Gastrocnemius medialis (tissue), 4 donors: ENCODE data around the gene GPR158. TPM values are rescaled to one million over a fixed set of nuclear protein-coding genes. Genes with fewer than 3 reads are reported as not detected.

Source experiments
- ATAC-seq, 2 donors: fragments of 150-250 bp; one replicate each; pipeline ENCODE4 v1.9.1; 2016
- DNase-seq, 2 donors: peaks; one replicate each; pipeline ENCODE4 v3.0.0-alpha.2; 2019
- H3K27ac ChIP-seq, 4 donors: fragments of 200-600 bp; sonication (generic); 1 replicate in 1 of 4; 2 replicates in 3 of 4; pipeline ENCODE4 v1.5.1; 2016 to 2018; ENCODE audit warnings: mild to moderate bottlenecking in 2 of 4, moderate library complexity in 1 of 4
- H3K27me3 ChIP-seq, 3 donors: fragments of 200-600 bp; sonication (generic) in 2 of 3; 1 replicate in 1 of 3; 2 replicates in 2 of 3; pipeline versions ENCODE4 v1.5.1 to v1.6.0; 2016 to 2019; ENCODE audit warnings: mild to moderate bottlenecking in 1 of 3, moderate library complexity in 1 of 3
- H3K36me3 ChIP-seq, 2 donors: fragments of 200-600 bp; sonication (generic) in 1 of 2; one replicate each; pipeline ENCODE4 v1.5.1; 2017 to 2018
- H3K4me1 ChIP-seq, 2 donors: fragments of 200-600 bp; sonication (generic) in 1 of 2; one replicate each; pipeline ENCODE4 v1.5.1; 2016 to 2017; ENCODE audit warnings: mild to moderate bottlenecking in 2 of 2
- H3K4me3 ChIP-seq, 4 donors: fragments of 200-600 bp; sonication (generic) in 3 of 4; 1 replicate in 1 of 4; 2 replicates in 3 of 4; pipeline ENCODE4 v1.5.1; 2016 to 2019; ENCODE audit warnings: mild to moderate bottlenecking in 2 of 4
- H3K9me3 ChIP-seq, 3 donors: fragments of 200-600 bp; sonication (generic) in 2 of 3; 1 replicate in 1 of 3; 2 replicates in 2 of 3; pipeline ENCODE4 v1.5.1; 2016 to 2019
- POLR2A ChIP-seq, 2 donors: fragments of 450-650 bp; IDR thresholded peaks; one replicate each; pipeline ENCODE4 v1.6.1; 2017; ENCODE audit warnings: antibody characterized with exemption in 2 of 2, mild to moderate bottlenecking in 2 of 2, moderate library complexity in 2 of 2
- in situ Hi-C, 4 donors: fragments of 200-750 bp; cut with MboI; loops; one replicate each; pipeline versions ENCODE4 v1.15.0 to v1.8.0; 2017; ENCODE audit warnings: low sequenced_read_pairs in 4 of 4
- intact Hi-C: fragments of 100-400 bp; cut with DNase I; formaldehyde crosslinking; loops from one replicate; pipeline ENCODE4 v1.15.1; 2023; ENCODE audit warnings: low total_unique reads
- total RNA-seq, 4 donors: library from RNA; depleted of rRNA; stranded (reverse); fragments of >200 nt; gene quantifications; one replicate each; pipeline versions ENCODE4 v1.1.0 to v1.2.3, GENCODE V29; 2016
- TF ChIP-seq, protein P1 (sequence below), 5 experiments: fragments of 450-650 bp in 3 of 5; fragments of 200-600 bp in 2 of 5; sonication (generic) in 2 of 5; IDR thresholded peaks in 4 of 5; conservative IDR thresholded peaks in 1 of 5; 1 replicate in 4 of 5; 2 replicates in 1 of 5; pipeline ENCODE4 v1.5.1; 2016 to 2019; ENCODE audit warnings: antibody characterized with exemption in 5 of 5, mild to moderate bottlenecking in 3 of 5, moderate library complexity in 3 of 5

Gene GPR158
- total RNA-seq, 4 donors from 2014 or later: 0.04 TPM; not detected in 3

DNA sequence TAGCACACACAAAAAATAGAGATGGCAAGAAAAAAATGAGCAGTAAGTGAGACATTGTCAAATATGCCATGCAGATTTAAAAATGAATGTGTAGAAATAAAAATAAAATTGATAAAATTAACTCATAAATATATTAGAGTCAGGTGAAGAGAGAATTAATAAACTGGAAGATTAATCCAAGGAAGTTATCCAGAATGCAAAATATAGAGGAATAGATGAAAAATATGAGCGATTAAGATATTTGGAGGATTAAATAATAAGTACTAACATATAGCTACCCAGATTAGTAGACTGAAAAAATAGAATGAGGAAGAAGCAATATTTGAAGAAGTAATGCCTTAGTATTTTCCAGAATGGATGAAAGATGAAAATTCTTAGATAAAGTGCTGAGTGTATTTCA, 103.4 kb downstream of the GPR158 start:
- H3K27me3 ChIP-seq: no peaks in the 10 kb centered on the region
- no peaks in the 10 kb centered on the region for H3K36me3 ChIP-seq
- intact Hi-C loops: no loop called here
- in situ Hi-C loops: no loop called here
- DNase-seq (no peak), ATAC-seq (no peak)
- TF ChIP-seq, protein P1, sequence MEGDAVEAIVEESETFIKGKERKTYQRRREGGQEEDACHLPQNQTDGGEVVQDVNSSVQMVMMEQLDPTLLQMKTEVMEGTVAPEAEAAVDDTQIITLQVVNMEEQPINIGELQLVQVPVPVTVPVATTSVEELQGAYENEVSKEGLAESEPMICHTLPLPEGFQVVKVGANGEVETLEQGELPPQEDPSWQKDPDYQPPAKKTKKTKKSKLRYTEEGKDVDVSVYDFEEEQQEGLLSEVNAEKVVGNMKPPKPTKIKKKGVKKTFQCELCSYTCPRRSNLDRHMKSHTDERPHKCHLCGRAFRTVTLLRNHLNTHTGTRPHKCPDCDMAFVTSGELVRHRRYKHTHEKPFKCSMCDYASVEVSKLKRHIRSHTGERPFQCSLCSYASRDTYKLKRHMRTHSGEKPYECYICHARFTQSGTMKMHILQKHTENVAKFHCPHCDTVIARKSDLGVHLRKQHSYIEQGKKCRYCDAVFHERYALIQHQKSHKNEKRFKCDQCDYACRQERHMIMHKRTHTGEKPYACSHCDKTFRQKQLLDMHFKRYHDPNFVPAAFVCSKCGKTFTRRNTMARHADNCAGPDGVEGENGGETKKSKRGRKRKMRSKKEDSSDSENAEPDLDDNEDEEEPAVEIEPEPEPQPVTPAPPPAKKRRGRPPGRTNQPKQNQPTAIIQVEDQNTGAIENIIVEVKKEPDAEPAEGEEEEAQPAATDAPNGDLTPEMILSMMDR (IDR thresholded peaks at IDR 0.05 in 4 of 5, conservative IDR thresholded peaks at IDR 0.05 in 1 of 5): no peak
- no peak for TF ChIP-seq POLR2A (IDR thresholded peaks at IDR 0.05)
- no peaks in the 10 kb centered on the region for H3K9me3 ChIP-seq
- no peak overlapping the region for H3K27ac ChIP-seq
- no peaks in the 10 kb centered on the region for H3K4me1 ChIP-seq
- no peak overlapping the region for H3K4me3 ChIP-seq

DNA sequence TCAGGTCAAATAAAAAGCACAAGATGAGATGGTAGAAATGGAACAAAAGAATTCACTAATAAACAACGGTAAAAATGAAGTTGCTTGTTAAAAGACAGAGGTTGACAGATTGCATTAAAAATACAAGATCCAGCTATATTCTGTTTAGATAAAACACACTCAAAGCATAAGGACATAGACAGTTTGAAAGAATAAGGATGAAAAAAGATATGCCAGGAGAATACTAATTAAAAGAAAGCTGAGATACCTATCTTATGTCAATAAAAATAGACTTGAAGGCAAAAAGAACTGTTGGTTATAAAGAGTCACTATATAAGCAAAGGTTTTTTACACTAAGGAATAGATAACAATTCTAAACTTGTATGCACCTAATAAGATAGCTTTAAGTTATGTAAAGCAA, 105.3 kb downstream of the GPR158 start:
- no peaks in the 10 kb centered on the region for H3K4me1 ChIP-seq
- in situ Hi-C loops: no loop called here
- intact Hi-C loops: no loop called here
- no peak for DNase-seq
- no peaks in the 10 kb centered on the region for H3K27me3 ChIP-seq
- H3K4me3 ChIP-seq: no peak overlapping the region
- TF ChIP-seq, protein P1 (IDR thresholded peaks at IDR 0.05 in 4 of 5, conservative IDR thresholded peaks at IDR 0.05 in 1 of 5): no peak
- TF ChIP-seq POLR2A (IDR thresholded peaks at IDR 0.05): no peak
- H3K27ac ChIP-seq: no peak overlapping the region
- no peaks in the 10 kb centered on the region for H3K9me3 ChIP-seq
- H3K36me3 ChIP-seq: no peaks in the 10 kb centered on the region
- no peak for ATAC-seq

DNA sequence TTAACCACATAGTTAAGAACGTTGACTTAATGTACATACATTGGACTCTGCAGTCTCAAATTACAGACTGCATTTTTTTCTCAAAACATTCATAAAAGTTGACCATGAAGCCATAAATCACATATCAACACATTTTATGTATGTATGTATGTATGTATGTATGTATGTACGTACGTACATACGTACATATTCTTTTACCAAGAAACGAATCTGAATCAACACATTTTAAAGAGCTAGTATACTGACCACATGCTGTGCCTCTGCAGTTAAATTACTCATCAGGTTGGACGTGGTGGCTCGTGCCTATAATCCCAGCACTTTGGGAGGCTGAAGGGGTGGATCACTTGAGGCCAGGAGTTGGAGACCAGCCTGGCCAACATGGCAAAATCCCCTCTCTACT, 105.8 kb downstream of the GPR158 start:
- intact Hi-C loops: no loop called here
- no peak for ATAC-seq
- TF ChIP-seq, protein P1 (IDR thresholded peaks at IDR 0.05 in 4 of 5, conservative IDR thresholded peaks at IDR 0.05 in 1 of 5): no peak
- TF ChIP-seq POLR2A (IDR thresholded peaks at IDR 0.05): no peak

DNA sequence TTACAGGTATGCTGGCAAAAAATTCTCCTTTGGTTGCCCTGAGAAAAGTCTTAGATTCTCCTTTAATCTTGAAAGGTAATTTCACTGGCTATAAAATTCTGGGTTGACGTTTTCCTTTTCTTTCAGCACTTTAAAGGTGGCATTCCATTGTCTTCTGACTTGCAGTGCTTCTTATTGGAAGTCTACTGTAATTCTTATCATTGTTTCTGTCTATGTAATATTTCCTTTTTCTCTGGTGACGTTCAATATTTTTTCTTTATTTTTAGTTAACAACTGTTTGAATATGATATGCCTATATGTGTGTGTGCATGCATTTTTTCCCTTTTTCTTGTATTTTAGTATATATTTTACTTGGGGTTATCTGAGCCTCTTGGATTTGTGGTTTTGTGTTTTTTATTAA, 111.0 kb downstream of the GPR158 start:
- TF ChIP-seq, protein P1 (IDR thresholded peaks at IDR 0.05 in 4 of 5, conservative IDR thresholded peaks at IDR 0.05 in 1 of 5): no peak
- TF ChIP-seq POLR2A (IDR thresholded peaks at IDR 0.05): no peak
- Histone ChIP-seq H3K27me3 (no peaks in the 10 kb centered on the region), H3K9me3 (peaks cover 0 to 5% (median 0%) of the 10 kb centered on the region in 3 donors), H3K27ac (no peak overlapping the region), H3K4me3 (no peak overlapping the region), H3K4me1 (no peaks in the 10 kb centered on the region), H3K36me3 (no peaks in the 10 kb centered on the region)
- DNase-seq (no peak), ATAC-seq (no peak)
- intact Hi-C loops (no loop called here), in situ Hi-C loops (no loop called here)

More for the DNA sequence above, 105.8 kb downstream of the GPR158 start:
- Histone ChIP-seq H3K9me3 (no peaks in the 10 kb centered on the region), H3K27me3 (no peaks in the 10 kb centered on the region), H3K4me3 (no peak overlapping the region), H3K36me3 (no peaks in the 10 kb centered on the region), H3K27ac (no peak overlapping the region), H3K4me1 (no peaks in the 10 kb centered on the region)
- in situ Hi-C loops: no loop called here
- DNase-seq: no peak

DNA sequence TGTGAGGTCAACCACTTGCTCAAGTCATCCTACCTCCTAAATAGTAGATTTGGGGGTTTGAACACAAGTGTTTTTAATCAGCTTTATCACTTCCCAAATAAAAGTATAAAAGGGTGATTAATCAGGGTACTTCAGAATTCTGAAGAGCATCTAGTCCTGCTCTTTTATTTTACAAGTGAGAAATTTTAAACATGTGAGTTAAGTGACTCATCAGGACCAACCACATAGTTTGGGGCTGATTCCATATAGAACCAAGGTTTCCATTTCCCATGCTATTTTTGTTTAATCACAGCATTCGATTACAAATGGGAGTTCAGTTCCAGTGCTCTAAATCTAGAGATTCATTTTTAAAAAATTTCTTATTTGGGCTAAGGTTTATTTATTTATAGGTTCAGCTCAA, 113.4 kb downstream of the GPR158 start:
- TF ChIP-seq POLR2A (IDR thresholded peaks at IDR 0.05): no peak
- TF ChIP-seq, protein P1 (IDR thresholded peaks at IDR 0.05 in 4 of 5, conservative IDR thresholded peaks at IDR 0.05 in 1 of 5): no peak
- peaks cover 0 to 5% (median 0%) of the 10 kb centered on the region in 3 donors for H3K9me3 ChIP-seq
- no peak for DNase-seq
- no peak for ATAC-seq
- H3K27me3 ChIP-seq: no peaks in the 10 kb centered on the region
- H3K4me3 ChIP-seq: no peak overlapping the region
- H3K4me1 ChIP-seq: no peaks in the 10 kb centered on the region
- H3K27ac ChIP-seq: no peak overlapping the region
- intact Hi-C loops: no loop called here
- no peaks in the 10 kb centered on the region for H3K36me3 ChIP-seq
- in situ Hi-C loops: no loop called here
